ENCODE measurements around the gene CCSER2.

DNA sequence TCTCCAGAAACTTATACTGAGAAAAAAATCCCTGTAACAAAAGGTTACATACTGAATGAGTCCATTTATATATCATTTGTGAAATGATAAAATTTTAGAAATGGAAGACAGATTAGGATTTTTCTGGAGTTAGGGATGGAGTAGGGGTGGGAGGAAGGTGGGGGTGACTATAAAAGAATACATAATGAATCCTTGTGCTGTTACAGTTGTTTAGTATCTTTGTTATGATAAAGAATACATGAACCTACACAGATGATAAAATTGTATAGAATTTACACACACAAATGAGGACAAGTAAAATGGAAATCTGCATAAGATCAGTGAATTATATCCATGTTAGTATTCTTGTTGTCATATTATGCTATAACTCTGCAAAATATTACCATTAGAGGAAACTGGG lies 41.7 kb upstream of the CCSER2 start:
- TF ChIP-seq, protein P1, sequence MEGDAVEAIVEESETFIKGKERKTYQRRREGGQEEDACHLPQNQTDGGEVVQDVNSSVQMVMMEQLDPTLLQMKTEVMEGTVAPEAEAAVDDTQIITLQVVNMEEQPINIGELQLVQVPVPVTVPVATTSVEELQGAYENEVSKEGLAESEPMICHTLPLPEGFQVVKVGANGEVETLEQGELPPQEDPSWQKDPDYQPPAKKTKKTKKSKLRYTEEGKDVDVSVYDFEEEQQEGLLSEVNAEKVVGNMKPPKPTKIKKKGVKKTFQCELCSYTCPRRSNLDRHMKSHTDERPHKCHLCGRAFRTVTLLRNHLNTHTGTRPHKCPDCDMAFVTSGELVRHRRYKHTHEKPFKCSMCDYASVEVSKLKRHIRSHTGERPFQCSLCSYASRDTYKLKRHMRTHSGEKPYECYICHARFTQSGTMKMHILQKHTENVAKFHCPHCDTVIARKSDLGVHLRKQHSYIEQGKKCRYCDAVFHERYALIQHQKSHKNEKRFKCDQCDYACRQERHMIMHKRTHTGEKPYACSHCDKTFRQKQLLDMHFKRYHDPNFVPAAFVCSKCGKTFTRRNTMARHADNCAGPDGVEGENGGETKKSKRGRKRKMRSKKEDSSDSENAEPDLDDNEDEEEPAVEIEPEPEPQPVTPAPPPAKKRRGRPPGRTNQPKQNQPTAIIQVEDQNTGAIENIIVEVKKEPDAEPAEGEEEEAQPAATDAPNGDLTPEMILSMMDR (IDR thresholded peaks at IDR 0.05; ENCODE audit: low read length) = no peak
- TF ChIP-seq EZH2 (IDR thresholded peaks at IDR 0.05; ENCODE audit: borderline replicate concordance, low read length) = no peak
